Renal pelvis (tissue), 4 donors: ENCODE measurements around the gene KRT71. TPM values are rescaled to one million over a fixed set of nuclear protein-coding genes. Genes with fewer than 3 reads are reported as not detected.
A peak's percentile ranks its signal among the peaks of the same experiment; 100 is the strongest.

Source experiments
- DNase-seq: peaks from one replicate; pipeline ENCODE4 v3.0.0-alpha.2; 2013
- polyA plus RNA-seq, 3 donors: library from polyadenylated mRNA; unstranded; fragments of 120-200 nt; gene quantifications; one replicate each; pipeline ENCODE4 v1.2.1, GENCODE V29; 2013; ENCODE audit not compliant: insufficient read length in 3 of 3

The KRT71 gene
- polyA plus RNA-seq, 3 donors = not detected

- peak; percentile 27 for DNase-seq
Observed at GRCh38 chr12:52539083-52539820, 13.7 kb downstream of the KRT71 start.

GRCh38 chr12:52537101-52537500 is 15.8 kb downstream of the KRT71 start:
- no peak for DNase-seq

GRCh38 chr12:52535574-52535973 is 17.4 kb downstream of the KRT71 start:
- DNase-seq = no peak

- no peak for DNase-seq
Observed at GRCh38 chr12:52534482-52534881, 18.5 kb downstream of the KRT71 start.

- no peak for DNase-seq
Observed at GRCh38 chr12:52533686-52534470, 19.1 kb downstream of the KRT71 start.

GRCh38 chr12:52532636-52533035 is 20.3 kb downstream of the KRT71 start:
- DNase-seq = no peak

GRCh38 chr12:52531566-52532300 is 21.2 kb downstream of the KRT71 start:
- no peak for DNase-seq

GRCh38 chr12:52530905-52531304 is 22.0 kb downstream of the KRT71 start:
- no peak for DNase-seq

GRCh38 chr12:52530366-52530765 is 22.6 kb downstream of the KRT71 start:
- DNase-seq = no peak

GRCh38 chr12:52529846-52530245 is 23.1 kb downstream of the KRT71 start:
- no peak for DNase-seq

GRCh38 chr12:52529417-52529816 is 23.5 kb downstream of the KRT71 start:
- no peak for DNase-seq

- DNase-seq = no peak
Observed at GRCh38 chr12:52528641-52529143, 24.3 kb downstream of the KRT71 start.

- no peak for DNase-seq
Observed at GRCh38 chr12:52527121-52527800, 25.7 kb downstream of the KRT71 start.

- no peak for DNase-seq
Observed at GRCh38 chr12:52526511-52526951, 26.4 kb downstream of the KRT71 start.

GRCh38 chr12:52525661-52526499 is 27.1 kb downstream of the KRT71 start:
- no peak for DNase-seq

- no peak for DNase-seq
Observed at GRCh38 chr12:52524898-52525591, 27.9 kb downstream of the KRT71 start.

- no peak for DNase-seq
Observed at GRCh38 chr12:52524241-52524897, 28.6 kb downstream of the KRT71 start.

GRCh38 chr12:52523824-52524223 is 29.1 kb downstream of the KRT71 start:
- no peak for DNase-seq

GRCh38 chr12:52522346-52523011 is 30.5 kb downstream of the KRT71 start:
- no peak for DNase-seq
